Cardiac septum (tissue), 1 donor: ENCODE results near the gene CGB7. TPM values are rescaled to one million over a fixed set of nuclear protein-coding genes. Genes with fewer than 3 reads are reported as not detected.
A peak's percentile ranks its signal among the peaks of the same experiment; 100 is the strongest.
"Not testable (repeated sequence)": the region's sequence is repeated elsewhere in the genome, so short reads cannot be mapped to it uniquely, and the experiment has no call there.

Experiments used
- DNase-seq: peaks from one replicate; pipeline ENCODE4 v3.0.0-alpha.2; 2020; ENCODE audit warnings: low spot score
- intact Hi-C: fragments of 100-400 bp; cut with DNase I; formaldehyde crosslinking; loops from one replicate; pipeline ENCODE4 v1.14.0; 2022
- total RNA-seq: library from RNA; stranded (reverse); fragmentation: NEBNext Ultra II Directional; extraction: Animal tissue kit (Norgen Biotek cat#: 25700); gene quantifications from one replicate; pipeline ENCODE4 v1.2.1, GENCODE V29; 2021
- donor health status: DM: no; HTN: no; CAD: no.

The CGB7 gene
- total RNA-seq, 1 donor from 2014 or later, result not detected

DNA sequence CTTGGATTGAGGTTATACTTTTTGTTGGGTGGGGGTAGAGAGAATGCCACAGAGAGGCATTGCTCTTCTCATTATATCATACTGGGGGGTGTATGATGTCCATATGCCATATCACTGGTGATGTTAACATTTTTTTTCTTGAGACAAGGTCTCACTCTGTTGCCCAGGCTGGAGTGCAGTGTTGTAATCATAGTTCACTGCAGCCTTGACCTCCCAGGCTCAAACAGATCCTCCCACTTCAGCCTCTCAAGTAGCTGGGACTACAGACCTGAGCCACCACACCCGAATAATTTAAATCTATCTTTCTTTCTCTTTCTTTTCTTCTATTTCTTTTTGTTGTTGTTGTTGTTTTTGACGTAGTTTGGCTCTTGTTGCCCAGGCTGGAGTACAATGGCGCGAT, 22.8 kb upstream of the CGB7 start:
- DNase-seq, result no peak
- intact Hi-C loops, result no loop called here

DNA sequence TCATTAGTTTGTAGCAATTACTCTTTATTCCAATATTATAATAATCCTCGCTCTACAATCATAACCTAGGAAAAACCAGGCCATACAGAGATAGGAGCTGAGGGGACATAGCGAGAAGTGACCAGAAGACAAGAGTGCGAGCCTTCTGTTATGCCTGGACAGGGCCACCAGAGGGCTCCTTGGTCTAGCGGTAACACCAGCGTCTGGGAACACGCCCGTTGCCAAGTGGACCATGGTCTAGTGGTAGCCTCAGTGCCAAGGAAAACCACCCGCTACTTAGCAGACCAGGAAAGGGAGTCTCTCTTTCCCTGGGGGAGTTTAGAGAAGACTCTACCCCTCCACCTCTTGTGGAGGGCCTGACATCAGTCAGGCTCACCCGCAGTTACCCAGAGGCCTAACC, 17.3 kb upstream of the CGB7 start:
- DNase-seq, result peak; percentile 80
- intact Hi-C loops, result not testable (repeated sequence)

DNA sequence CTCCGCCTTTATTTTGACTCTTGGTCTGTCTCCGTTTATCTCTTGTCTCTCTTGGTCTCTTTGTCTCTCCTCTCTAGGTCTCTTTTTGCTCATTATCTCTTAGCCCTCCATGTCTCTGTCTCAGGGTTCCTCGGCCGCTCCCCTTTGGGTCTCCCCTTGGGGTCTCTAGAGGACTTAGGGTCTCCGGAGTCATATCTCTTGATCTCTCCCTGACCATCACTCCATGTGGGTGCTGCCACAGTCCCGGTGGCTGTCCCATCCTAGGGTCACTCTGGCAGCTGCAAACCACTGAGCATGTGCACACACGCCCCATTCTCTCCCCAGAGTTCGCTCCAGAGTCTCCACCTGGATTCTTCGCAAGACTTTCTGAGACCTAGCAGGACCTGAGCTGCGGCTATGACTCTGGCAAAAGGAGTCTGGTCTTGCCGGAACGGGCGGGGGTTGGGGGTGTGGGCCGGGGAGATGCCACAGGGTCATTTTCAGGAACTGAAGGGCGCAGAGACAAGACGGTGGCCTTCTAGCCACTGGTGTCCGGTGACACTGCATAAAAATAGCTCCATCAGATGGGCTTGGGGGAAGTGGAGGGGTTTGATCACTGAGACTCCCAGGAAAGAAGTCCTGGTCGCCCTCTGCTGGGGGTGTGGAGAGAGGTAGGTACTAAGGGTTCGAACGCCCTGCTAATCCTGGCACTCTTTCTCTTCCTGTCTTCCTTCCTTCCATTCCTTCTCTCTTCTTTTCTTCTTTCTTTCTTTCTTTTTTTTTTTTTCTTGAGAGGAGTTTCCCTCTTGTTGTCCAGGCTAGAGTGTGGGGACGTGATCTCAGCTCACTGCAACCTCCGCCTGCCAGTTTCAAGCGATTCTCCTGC, 16.2 kb upstream of the CGB7 start:
- intact Hi-C loops, result no loop called here
- no peak for DNase-seq

DNA sequence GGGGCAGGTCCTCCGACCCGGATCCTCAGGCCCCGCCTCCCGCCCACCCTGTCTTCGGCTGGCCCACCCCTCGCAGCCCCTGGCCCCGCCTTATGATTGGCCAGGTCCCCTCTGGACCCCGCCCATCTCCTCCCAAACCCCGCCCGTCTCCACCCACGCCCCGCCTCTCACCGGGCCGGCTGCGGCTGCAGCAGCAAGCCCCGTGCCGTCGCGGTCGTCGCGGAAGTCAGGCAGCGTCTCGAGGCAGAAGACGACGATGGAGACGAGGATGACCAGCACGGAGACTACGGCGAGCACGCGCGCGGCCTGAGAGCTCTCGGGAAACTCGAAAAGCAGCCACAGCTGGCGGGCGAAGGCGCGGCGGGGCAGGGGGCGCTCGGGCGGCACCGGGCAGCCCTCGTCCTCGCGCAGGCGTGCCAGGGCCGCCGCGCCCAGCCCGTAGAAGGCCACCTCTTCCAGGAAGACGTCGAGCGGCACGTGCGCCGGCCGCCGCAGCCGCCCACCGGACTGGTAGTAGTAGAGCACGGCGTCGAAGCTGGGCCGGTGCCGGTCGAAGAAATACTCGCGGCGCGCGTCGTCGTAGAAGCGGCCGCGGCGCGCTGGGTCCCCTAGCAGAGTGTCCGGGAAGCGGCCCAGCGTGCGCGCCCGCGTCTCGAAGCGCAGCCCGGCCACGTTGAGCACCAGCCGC, 14.5 kb upstream of the CGB7 start:
- DNase-seq, result no peak
- intact Hi-C loops, result no loop called here

DNA sequence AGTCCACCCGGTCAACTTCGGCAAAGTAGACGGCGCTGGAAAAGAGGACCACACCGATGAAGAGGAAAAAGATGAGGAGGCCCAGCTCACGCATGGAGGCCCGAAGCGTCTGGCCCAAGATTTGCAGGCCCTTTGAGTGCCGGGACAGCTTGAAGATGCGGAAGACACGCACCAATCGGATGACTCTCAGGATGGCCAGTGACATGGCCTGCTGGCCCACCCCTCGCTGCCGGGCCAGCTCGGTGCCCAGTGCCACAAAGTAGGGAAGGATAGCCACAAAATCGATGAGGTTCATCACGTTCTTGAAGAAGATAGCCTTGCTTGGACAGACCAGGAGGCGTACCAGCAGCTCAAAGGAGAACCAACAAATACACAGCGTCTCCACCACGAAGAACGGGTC, 12.9 kb upstream of the CGB7 start:
- intact Hi-C loops, result no loop called here

DNA sequence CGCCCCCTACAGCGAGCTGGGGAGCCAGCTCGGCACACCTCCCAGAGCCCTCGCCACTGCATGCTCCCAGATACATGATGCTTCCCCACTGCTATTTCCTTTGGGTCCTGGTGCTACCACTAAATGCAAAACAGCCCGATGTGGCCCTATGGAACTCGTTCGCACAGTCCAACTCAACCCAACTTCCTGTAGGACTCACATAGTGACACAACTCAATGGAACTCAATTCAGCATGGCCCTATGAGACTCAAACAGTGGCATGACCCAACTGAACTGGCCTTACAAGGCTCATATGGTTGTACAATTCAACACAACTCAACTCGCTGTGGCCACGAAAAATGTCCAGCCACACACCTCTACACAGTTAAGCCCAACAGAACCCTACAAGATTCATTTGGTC, 11.5 kb upstream of the CGB7 start:
- intact Hi-C loops, result no loop called here
- DNase-seq, result no peak

More for the DNA sequence above, 12.9 kb upstream of the CGB7 start:
- DNase-seq, result no peak

DNA sequence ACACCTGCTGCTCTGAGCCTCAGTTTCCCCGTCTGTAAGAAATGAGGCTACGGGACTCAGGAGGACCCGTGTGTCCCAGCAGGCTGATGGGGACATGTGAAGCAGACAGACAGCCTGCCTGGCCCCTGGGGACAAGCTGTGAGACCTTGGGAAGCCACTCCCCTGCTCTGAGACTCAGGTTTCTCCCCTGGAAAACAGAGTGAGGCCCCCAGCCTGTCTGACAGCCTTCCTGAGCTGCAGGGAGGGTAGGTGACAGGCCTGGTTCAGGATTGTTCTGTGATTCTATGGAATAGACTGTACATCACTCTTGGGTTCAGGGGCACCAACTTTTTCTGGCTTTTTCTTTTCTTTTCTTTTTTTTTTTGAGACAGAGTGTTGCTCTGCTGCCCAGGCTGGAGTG, 10.0 kb upstream of the CGB7 start:
- intact Hi-C loops, result no loop called here
- no peak for DNase-seq

DNA sequence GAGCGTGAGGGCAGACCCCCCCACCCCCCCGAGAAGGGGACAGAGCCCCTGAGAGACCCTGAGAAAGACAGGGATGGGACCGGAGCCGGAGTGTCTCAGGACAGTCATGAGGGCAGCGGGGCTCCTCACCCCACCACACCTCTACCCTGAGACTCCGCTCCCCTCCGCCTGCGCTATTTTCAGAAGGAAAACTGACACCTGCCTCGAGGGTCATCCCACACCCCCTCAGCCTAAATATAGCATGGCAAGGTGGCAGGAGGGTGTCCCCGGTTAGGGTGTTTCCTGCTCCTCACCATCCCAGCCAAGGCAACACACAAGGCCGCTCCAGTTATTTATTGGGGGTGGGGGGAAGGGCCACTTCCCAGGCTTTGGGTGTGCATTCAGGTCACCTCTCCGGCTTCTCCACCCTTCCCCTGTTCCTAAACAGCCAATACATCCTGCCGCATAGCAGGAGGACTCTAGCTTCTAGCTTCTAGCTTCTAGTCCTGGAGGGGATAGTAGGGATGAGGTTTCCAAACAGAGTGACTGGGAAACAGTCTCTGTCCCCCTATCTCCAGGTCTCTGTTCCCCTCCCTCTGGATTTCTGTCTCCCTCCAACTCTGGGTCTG, 8.5 kb upstream of the CGB7 start:
- DNase-seq, result no peak
- intact Hi-C loops, result no loop called here

DNA sequence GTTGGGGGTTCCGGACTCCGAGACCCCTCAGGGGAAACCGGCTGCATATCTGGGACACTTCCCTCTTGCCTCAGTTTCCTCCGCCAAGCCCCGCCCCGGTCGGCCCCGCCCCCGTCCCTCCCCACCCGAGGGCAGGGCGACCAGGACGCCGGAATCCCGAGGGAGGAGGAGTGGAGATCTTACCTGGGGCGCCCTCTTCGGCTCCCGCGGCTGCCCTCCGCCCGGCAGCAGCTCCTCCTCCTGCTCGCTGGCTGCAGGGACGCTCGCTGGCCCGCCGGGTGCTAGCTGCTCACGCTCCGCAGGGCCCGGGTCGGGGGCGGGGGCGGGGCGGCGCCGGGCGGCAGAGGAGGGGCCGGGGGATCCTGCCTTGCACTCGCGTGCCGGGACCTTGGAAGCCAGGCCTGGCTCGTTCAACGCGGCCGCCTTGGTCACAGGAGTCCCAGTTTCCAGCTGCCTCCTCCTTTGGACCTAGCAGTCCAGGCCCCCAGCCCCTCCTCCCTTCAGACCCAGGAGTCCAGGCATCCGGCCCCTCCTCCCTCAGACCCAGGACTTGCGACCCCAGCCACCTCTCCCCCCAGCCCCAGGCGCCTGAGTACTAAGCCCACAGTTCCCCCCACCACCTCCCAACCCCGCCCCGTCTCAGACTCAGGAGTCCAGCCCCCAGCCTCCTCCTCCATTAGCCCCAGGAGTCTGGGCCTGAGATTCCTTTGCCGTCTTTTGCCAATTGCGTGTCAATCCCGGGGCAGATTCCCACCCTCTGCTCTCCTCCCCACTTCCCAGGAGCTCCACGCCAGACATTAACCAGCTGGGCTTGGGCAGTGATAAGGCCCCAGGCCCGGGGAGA, 7.4 kb upstream of the CGB7 start, which contains the start of gene NTF4:
Gene NTF4, minus strand, starts transcription at position 51 of the 844 bp plus-strand sequence. CDS start 2,821 bp downstream, outside the sequence.
- intact Hi-C loops, result no loop called here
- no peak for DNase-seq

DNA sequence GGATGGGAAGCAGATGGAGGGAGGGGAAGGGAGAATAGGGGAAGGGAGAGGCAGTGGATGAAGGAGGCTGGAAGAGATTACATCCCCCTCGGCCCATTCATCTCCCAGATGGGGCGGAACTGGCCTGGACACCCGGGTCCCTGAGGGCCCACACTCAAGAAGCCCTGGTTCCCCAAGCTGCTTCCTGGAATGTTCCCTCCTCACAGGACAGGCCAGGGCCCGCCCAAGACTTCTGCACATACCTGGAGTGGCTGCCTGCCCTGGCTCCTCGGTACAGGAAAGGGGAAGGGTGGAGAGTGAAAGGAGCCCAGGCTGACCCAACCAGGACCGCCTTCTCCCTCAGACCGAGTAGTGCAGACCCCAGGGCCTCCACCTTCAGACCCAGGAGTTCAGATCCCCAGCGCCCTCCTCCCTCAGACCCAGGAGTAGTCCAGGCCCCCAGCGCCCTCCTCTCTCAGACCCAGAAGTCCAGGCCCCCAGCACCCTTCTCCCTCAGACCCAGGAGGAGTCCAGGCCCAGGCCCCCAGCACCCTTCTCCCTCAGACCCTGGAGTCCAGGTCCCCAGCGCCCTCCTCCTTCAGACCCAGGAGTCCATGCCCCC, 6.6 kb upstream of the CGB7 start:
- no peak for DNase-seq
- intact Hi-C loops, result no loop called here

DNA sequence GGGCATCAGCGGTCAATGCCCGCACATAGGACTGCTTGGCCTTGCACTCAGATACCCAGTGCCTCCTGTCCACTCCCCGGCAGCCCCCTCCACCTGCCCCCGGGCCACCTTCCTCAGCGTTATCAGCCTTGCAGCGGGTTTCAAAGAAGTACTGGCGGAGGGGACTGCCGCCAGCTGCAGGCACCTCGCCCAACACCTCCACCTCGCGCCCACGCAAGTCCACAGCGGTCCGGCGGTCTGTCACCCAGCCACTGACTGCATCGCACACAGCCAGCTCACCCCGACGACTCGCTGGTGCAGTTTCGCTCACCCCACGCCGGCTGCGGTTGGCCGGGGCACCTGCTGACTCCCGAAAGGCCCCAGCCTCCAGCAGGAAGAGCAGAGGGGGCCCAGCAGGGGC, 3.9 kb upstream of the CGB7 start:
- intact Hi-C loops, result no loop called here
- DNase-seq, result no peak

DNA sequence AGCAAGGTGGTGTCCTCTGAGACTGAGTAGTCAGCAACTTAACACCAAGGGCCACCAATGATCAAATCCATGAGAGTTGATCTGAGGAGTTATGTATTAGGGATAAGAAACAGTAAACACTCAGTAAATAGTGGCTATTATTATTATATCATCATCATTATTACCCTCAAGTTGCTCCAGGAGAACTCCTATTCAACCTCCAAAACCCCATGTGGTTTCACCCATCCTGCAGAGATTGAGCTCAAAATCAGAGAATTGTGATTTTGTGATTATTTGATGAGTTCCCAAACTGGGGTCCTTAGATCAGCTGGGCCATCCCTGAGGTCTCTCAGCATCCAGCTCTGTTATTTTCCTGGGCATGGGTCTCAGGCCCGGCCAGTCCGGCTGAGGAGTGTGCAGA, 3.5 kb upstream of the CGB7 start:
- DNase-seq, result no peak
- intact Hi-C loops, result no loop called here

DNA sequence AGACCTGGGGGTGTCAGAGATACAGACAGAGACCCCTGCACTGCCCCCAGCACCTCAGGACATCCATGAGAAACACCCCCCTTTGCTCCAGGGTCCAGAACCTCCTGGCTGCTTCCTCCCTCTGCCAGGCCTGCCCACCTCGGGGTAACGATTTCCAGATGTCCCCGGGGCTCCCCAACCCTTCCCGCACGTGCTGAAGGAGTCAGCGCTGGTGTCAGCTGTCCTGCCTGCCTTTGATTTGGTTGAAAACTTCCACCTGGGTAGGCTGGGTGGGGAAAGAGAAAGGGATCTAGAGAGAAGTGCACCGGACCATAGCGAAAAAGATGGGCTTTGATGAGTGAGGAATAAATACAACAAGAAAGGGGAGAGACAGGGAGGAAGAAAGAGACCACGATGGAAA, 1.5 kb upstream of the CGB7 start:
- intact Hi-C loops, result no loop called here
- no peak for DNase-seq

DNA sequence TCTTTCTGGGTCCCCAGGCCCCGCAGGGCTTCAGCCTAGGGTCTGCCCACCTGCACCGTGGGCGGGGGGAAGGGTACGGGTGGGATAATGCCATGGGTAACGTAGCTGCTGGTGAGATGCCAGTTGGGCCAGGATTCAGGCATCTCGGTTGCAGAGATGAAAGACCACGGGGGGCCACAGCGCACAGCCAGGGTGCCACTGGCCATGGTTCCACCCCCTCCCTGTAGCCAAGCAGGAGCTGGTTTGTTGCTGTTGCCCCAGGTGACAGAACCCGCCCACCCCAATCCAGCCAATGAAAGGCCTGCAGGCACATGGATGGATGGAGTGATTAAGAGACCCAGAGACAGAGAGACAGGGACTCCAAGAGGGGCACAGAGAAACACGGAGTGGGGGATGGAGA, 1.0 kb upstream of the CGB7 start:
- DNase-seq, result no peak
- intact Hi-C loops, result no loop called here

DNA sequence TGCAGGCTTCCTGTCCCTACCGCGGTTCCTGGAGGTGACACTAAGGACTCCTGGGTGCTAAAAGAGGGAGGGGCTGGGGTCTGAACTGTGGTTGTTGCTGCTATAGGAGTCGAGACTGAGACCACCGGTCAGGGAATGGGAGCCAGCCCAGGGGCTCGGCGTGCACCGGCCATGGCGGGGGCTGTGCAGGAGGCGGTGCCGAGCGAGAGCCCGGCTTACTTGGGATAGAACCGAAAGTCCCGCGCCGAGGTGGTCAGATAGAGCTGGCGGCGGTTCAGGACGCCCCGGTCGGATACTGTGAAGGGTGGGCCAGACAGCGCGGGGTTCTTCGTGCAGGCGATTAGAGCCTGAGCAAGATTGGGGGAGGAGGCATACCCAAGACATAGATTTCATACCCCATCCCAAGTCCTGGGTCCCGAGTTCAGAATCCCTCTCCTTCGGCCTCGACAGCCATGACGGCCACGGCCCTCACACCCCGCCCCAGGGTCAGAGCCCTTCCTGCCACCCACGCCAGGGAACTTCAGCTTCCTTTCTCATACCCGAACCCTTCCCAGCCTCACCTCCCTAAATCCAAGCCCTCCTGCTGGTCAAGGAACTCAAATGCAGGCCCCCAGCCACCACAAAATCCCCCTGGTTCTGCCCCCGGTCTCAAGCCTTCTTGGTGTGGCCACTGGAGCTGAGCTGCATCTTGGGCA, 500 bp downstream of the CGB7 start:
- intact Hi-C loops, DNase-seq: not testable (repeated sequence)

DNA sequence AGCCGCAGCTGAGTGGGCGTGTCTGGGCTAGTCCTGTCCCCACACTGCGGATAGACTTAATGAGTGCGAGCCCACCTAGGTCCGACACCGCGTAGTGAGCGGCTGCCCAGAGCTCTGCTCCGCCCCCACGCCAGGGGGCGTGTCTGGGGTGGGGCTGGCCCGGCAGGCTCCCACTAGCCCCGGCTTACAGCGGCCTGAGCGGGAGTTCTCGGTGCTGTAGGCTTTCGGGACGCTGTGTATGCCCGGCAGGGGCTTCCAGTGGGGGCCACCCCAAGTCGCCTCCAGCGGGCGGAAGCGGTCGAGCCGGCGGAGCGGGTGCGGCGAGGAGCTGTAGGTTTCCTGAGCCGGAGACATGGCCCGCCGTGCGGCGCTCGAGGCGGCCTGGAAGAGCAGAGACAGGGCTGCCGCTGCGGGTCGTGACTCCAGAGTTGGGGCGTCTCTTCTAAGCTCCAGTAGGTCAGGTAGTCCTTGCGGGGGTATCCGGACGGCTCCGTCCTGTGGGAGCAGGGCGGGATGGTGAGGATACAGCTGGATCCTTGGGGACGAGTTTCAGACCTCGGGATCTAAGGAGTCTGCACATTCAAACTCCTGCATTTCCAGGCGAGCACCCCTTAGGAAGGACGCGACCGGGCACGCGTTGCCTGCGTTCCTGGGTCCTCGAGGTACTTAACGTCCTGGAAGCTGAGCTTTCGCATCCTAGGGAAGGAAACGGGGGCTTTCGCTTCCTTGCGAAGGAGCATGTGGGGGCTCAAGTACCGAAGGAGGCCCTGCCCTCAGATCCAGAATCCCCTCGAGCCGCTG, 1.2 kb downstream of the CGB7 start:
- intact Hi-C loops, result no loop called here
- no peak for DNase-seq

DNA sequence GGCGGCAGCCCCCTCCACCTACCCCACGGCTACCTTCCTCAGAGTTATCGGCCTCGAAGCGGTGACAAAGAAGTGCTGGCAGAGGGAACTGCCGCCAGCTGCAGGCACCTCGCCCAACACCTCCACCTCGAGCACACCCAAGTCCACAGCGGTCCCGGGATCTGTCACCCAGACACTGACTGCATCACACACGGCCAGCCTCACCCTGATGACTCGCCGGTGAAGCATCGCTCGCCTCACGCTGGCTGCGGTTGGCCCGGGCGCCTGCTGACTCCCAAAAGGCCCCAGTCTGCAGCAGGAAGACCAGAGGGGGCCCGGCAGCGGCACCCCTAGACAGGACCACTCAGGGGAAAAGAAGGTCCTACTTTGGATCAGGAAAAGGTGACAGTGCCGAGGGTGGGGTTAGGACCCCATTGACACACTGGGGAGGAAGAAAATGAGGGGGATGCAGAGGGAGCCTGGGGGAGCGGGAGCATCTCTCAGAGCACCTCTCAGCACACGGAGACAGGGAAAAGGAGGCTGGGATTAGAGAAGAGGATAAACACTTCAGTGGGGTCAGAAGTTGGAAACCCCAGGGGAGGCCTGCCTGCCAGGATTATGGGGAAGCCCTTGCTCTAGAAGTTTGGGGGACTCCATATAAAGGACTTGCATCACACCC, 7.0 kb downstream of the CGB7 start:
- intact Hi-C loops, DNase-seq: not testable (repeated sequence)
